ENCODE measurements around the gene PDE1A.

GRCh38 chr2:182208421-182208820 is 218.4 kb downstream of the PDE1A start:
- TF ChIP-seq CTCF (conservative IDR thresholded peaks at IDR 0.05; ENCODE audit: low read depth, low read length), result no peak
- TF ChIP-seq EZH2 (IDR thresholded peaks at IDR 0.05; ENCODE audit: low read length, unreplicated experiment), result no peak
- no peak for TF ChIP-seq EZH2phosphoT487 (IDR thresholded peaks at IDR 0.05; ENCODE audit: borderline replicate concordance, low read length)

Data from PC-3 (cell line).